Measurements from ENCODE around the gene HIBADH. TPM values are rescaled to one million over a fixed set of nuclear protein-coding genes. Genes with fewer than 3 reads are reported as not detected.

The HIBADH gene
- total RNA-seq, 4 donors from 2014 or later, result 19.6 to 35.0 (median 30.5) TPM

- no peak for DNase-seq (ENCODE audit: low spot score in 2 of 2)
- no peak overlapping the region for H3K4me3 ChIP-seq (ENCODE audit: low read depth, poor library complexity, severe bottlenecking)
- 62 to 64% methylated on average over 1 of the region's 1 CpG for WGBS, 2 donors
- intact Hi-C loops (cut with DNase I; ENCODE audit: low total_unique reads), result no loop called here
- TF ChIP-seq CTCF (IDR thresholded peaks at IDR 0.05) (no peak), POLR2A (IDR thresholded peaks at IDR 0.05) (no peak)
Measured at GRCh38 chr7:27478084-27478483, 184.6 kb downstream of the HIBADH start.

- intact Hi-C loops (cut with DNase I; ENCODE audit: low total_unique reads), result no loop called here
- TF ChIP-seq POLR2A (IDR thresholded peaks at IDR 0.05) (no peak), CTCF (IDR thresholded peaks at IDR 0.05) (no peak)
- WGBS, 2 donors, result 31 to 41% methylated on average over 2 of the region's 2 CpGs
- no peak for DNase-seq (ENCODE audit: low spot score in 2 of 2)
- H3K4me3 ChIP-seq (ENCODE audit: low read depth, poor library complexity, severe bottlenecking), result no peak overlapping the region
Measured at GRCh38 chr7:27476493-27476892, 186.2 kb downstream of the HIBADH start.

Other genes starting within 250 kb of the HIBADH start
- gene TAX1BP1, start 77.3 kb upstream of the HIBADH start, total RNA-seq, result 10 to 100 TPM; 81.4 to 98.8 (median 85.8) TPM